Measurements from ENCODE around the gene C1orf226. TPM values are rescaled to one million over a fixed set of nuclear protein-coding genes. Genes with fewer than 3 reads are reported as not detected.

Gene C1orf226
- total and polyA plus RNA-seq, 2 of the 8 experiments (the other 6 are each of a cell fraction or from before 2014, with no cell fraction given) = 8.2 to 18.8 TPM

DNA sequence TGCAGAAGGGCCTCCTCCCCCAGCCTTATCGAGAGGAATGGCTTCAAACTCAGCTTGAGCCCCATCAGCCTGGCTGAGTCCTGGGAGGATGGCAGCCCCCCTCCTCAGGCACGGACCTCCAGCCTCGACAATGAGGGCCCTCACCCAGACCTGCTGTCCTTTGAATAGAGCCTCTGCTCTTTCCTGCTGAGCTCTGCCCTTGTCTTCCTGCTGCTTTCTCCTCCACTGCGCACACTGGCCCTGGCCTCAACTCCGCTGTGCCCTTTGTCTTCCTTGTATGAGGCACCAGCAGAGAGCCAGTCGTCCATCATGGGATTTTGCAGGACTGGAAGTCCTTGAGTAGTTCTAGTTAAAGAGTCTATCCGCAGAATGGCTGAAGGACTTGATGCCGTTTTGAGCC, 2.0 kb downstream of the C1orf226 start:
- no peak overlapping the region for H3K4me3 ChIP-seq (ENCODE audit: extremely low read depth in 1 of 4, insufficient read depth in 2 of 4, low read depth in 3 of 4, low read length in 4 of 4)
- H4K20me1 ChIP-seq (replicated peaks in 1 of 2; ENCODE audit: control insufficient read depth in 1 of 2, insufficient read depth in 2 of 2, low read length in 2 of 2) = no peaks in the 10 kb centered on the region
- H3K36me3 ChIP-seq (ENCODE audit: control insufficient read depth in 2 of 4, insufficient read depth in 4 of 4, low read length in 3 of 4) = peaks cover 0 to 5% (median 2%) of the 10 kb centered on the region in 4 experiments; a peak in 1 of 8 replicates
- ChIA-PET POLR2A (ENCODE audit: partially characterized antibody) (no interaction called here), CTCF (ENCODE audit: partially characterized antibody) (interaction anchor here (0.7 to 8.1 kb wide), 5 partner anchors 8 to 327 kb away, joined by 3 to 44 read pairs (median 5); no protein-coding TSS in a partner anchor)
- WGBS, 2 experiments (ENCODE audit: extremely low coverage in 1 of 2, insufficient coverage in 1 of 2, insufficient read length in 1 of 2, insufficient replicate concordance in 2 of 2, low coverage in 1 of 2, low lambda C conversion rate in 2 of 2, missing lambda C conversion rate in 1 of 2) = 93% methylated on average over 8 of the region's 8 CpGs; no CpG with 5 or more reads in 1 of the 2 experiments
- no peak overlapping the region for H3K27ac ChIP-seq (ENCODE audit: low read depth, low read length)
- H3K14ac ChIP-seq (ENCODE audit: insufficient read length) = no peak overlapping the region
- no peak overlapping the region for H2BK15ac ChIP-seq (ENCODE audit: low read length)
- no peak overlapping the region for H2AFZ ChIP-seq (ENCODE audit: low read length)
- no peak overlapping the region for H4K8ac ChIP-seq (ENCODE audit: extremely low read depth, insufficient read depth, low read length)
- FAIRE-seq (no peak), DNase-seq (ENCODE audit: low read depth in 1 of 2, low spot score in 2 of 2) (no peak)
- H2BK12ac ChIP-seq (ENCODE audit: low read depth, low read length) = no peak overlapping the region
- no peak overlapping the region for H2BK20ac ChIP-seq (ENCODE audit: low read length)
- no peaks in the 10 kb centered on the region for H3K23me2 ChIP-seq (ENCODE audit: low read depth, low read length)
- H3K9me3 ChIP-seq (ENCODE audit: insufficient read depth in 2 of 2, low read depth in 1 of 2, low read length in 1 of 2) = no peaks in the 10 kb centered on the region
- no peak overlapping the region for H2BK5ac ChIP-seq (ENCODE audit: low read depth, low read length)
- H4K5ac ChIP-seq (ENCODE audit: insufficient read length, low read depth, low read length) = no peak overlapping the region
- H2BK120ac ChIP-seq (replicated peaks; ENCODE audit: low read depth, low read length) = no peak overlapping the region
- no peaks in the 10 kb centered on the region for H3K79me1 ChIP-seq (ENCODE audit: low read depth, low read length)
- H3K9ac ChIP-seq (replicated peaks in 1 of 4; ENCODE audit: extremely low read depth in 1 of 4, low read depth in 3 of 4, low read length in 3 of 4) = no peak overlapping the region
- H4K91ac ChIP-seq (replicated peaks; ENCODE audit: insufficient read length, low read length) = no peak overlapping the region
- H3K4me2 ChIP-seq (ENCODE audit: insufficient read depth in 1 of 2, low read depth in 2 of 2, low read length in 2 of 2) = no peak overlapping the region
- no peak overlapping the region for H3K4ac ChIP-seq (replicated peaks; ENCODE audit: insufficient read length, low read depth, low read length)
- H3K18ac ChIP-seq (ENCODE audit: extremely low read depth, low read length) = no peak overlapping the region
- H3K27me3 ChIP-seq (replicated peaks in 1 of 4; ENCODE audit: control insufficient read depth in 3 of 4, extremely low read depth in 1 of 4, insufficient read depth in 3 of 4, low read length in 3 of 4) = no peaks in the 10 kb centered on the region
- peaks cover 0 to 2% (median 0%) of the 10 kb centered on the region in 4 experiments; a peak in 2 of 7 replicates for H3K4me1 ChIP-seq (replicated peaks in 1 of 4; ENCODE audit: control insufficient read depth in 3 of 4, insufficient read depth in 4 of 4, low read length in 3 of 4)
- no peak overlapping the region for H2AK5ac ChIP-seq (ENCODE audit: low read depth, low read length)
- no peaks in the 10 kb centered on the region for H3K79me2 ChIP-seq (ENCODE audit: control insufficient read depth in 1 of 2, insufficient read depth in 2 of 2, low read length in 2 of 2)
- H3K56ac ChIP-seq (replicated peaks; ENCODE audit: insufficient read length, low read depth, low read length) = no peak overlapping the region
- H3K23ac ChIP-seq (ENCODE audit: insufficient read length) = no peak overlapping the region
- TF ChIP-seq, protein P1, sequence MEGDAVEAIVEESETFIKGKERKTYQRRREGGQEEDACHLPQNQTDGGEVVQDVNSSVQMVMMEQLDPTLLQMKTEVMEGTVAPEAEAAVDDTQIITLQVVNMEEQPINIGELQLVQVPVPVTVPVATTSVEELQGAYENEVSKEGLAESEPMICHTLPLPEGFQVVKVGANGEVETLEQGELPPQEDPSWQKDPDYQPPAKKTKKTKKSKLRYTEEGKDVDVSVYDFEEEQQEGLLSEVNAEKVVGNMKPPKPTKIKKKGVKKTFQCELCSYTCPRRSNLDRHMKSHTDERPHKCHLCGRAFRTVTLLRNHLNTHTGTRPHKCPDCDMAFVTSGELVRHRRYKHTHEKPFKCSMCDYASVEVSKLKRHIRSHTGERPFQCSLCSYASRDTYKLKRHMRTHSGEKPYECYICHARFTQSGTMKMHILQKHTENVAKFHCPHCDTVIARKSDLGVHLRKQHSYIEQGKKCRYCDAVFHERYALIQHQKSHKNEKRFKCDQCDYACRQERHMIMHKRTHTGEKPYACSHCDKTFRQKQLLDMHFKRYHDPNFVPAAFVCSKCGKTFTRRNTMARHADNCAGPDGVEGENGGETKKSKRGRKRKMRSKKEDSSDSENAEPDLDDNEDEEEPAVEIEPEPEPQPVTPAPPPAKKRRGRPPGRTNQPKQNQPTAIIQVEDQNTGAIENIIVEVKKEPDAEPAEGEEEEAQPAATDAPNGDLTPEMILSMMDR (IDR thresholded peaks at IDR 0.05; ENCODE audit: control extremely low read depth in 1 of 3, insufficient read depth in 1 of 3, low read depth in 1 of 3, low read length in 3 of 3) = no peak
- no peak for TF ChIP-seq TEAD4 (IDR thresholded peaks at IDR 0.05; ENCODE audit: low read depth, low read length)
- no peak for TF ChIP-seq CBX8 (IDR thresholded peaks at IDR 0.05; ENCODE audit: borderline replicate concordance, low read depth, low read length)
- TF ChIP-seq JUND (IDR thresholded peaks at IDR 0.05; ENCODE audit: low read length) = no peak
- no peak for TF ChIP-seq HDAC6 (IDR thresholded peaks at IDR 0.05; ENCODE audit: low read depth, low read length)
- TF ChIP-seq EGR1 (IDR thresholded peaks at IDR 0.05; ENCODE audit: borderline replicate concordance, low read depth, low read length) = no peak
- no peak for TF ChIP-seq KDM4A (IDR thresholded peaks at IDR 0.05; ENCODE audit: low read depth, low read length, severe bottlenecking)
- no peak for TF ChIP-seq KDM1A (IDR thresholded peaks at IDR 0.05; ENCODE audit: borderline replicate concordance, low read length)
- no peak for TF ChIP-seq ZNF274 (IDR thresholded peaks at IDR 0.05; ENCODE audit: borderline replicate concordance, extremely low read depth, low read length)
- TF ChIP-seq SRF (IDR thresholded peaks at IDR 0.05; ENCODE audit: low read depth, low read length) = no peak
- TF ChIP-seq EP300 (IDR thresholded peaks at IDR 0.05; ENCODE audit: borderline replicate concordance in 1 of 2, low read depth in 2 of 2, low read length in 2 of 2) = no peak
- no peak for TF ChIP-seq CHD1 (IDR thresholded peaks at IDR 0.05; ENCODE audit: low read depth, low read length)

Measured in H1 (cell line).